ENCODE measurements around the gene GLT6D1. TPM values are rescaled to one million over a fixed set of nuclear protein-coding genes. Genes with fewer than 3 reads are reported as not detected.

GLT6D1 gene
- total RNA-seq, 2 donors from 2014 or later: not detected

Other genes starting within 250 kb of the GLT6D1 start
- under 1 TPM; 0.14 to 0.54 TPM for gene PPP1R26, start 159.8 kb downstream of the GLT6D1 start, total RNA-seq
- gene MRPS2, start 138.9 kb downstream of the GLT6D1 start, total RNA-seq: 10 to 100 TPM; 16.4 to 53.7 TPM
- gene LCN1, start 118.1 kb downstream of the GLT6D1 start, total RNA-seq: not detected
- not detected for gene OBP2A, start 93.4 kb downstream of the GLT6D1 start, total RNA-seq
- not detected for gene PAEP, start 77.8 kb downstream of the GLT6D1 start, total RNA-seq
- not detected for gene LCN9, start 23.8 kb upstream of the GLT6D1 start, total RNA-seq
- not detected for gene SOHLH1, start 59.9 kb upstream of the GLT6D1 start, total RNA-seq
- not detected for gene KCNT1, start 62.6 kb upstream of the GLT6D1 start, total RNA-seq

Measured in activated naive CD4-positive, alpha-beta T cell treated with anti-CD3 and anti-CD28 coated beads, Interleukin-2, amount 50 U/mL, for 72 hours (primary cell).